ENCODE results near the gene ENOX1. TPM values are rescaled to one million over a fixed set of nuclear protein-coding genes. Genes with fewer than 3 reads are reported as not detected.

ENOX1 gene
- polyA plus RNA-seq, 4 donors = 8.4 to 29.7 (median 12.3) TPM

- no peak for DNase-seq (ENCODE audit: low read depth in 4 of 4, low spot score in 3 of 4)
Measured at GRCh38 chr13:43411741-43412140, 375.0 kb downstream of the ENOX1 start.

DNA sequence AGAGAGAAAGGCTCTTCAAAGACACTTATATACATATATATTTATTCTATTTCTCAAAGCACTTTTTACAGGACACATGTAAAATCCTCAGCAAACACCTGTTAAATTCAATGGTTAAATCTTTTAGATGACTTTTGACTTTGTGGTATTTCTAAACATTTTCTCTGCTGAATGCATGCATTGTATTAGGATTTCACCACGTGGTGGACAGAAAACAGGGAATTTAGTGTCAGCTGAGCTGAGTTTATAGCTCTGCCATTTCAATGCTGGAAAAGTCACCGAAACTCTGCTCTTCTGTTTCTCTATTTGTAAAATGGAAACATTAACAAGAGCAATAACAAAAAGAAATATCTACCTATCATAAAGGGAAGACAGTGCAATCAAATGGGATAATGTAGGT lies 375.6 kb downstream of the ENOX1 start:
- no peak for DNase-seq (ENCODE audit: low read depth in 4 of 4, low spot score in 3 of 4)

- no peak for DNase-seq (ENCODE audit: low read depth in 4 of 4, low spot score in 3 of 4)
Measured at GRCh38 chr13:43408274-43408673, 378.5 kb downstream of the ENOX1 start.

DNA sequence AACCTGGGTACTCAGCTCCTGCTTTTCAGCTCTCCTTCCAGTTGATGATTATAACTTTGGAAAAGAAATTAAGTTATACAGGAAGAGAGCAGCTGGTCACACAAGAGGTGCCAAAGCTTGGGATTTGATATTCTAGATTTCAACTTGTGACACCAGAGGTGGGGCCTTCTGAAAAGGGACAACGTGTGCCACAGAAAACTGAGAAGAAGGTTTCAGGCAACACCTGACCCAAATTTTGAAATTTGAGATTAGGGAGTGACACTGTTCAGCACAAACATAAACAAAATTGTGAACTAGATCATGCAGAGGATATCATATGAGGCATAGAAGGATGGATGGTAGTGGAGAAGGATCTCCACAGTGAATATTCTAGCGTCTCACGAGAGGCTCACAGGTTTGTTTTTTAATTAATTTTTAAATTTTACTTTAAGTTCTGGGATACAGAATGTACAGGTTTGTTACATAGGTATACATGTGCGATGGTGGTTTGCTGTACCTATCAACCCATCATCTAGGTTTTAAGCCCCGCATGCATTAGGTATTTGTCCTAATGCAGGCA lies 379.7 kb downstream of the ENOX1 start:
- no peak for DNase-seq (ENCODE audit: low read depth in 4 of 4, low spot score in 3 of 4)

- no peak for DNase-seq (ENCODE audit: low read depth in 4 of 4, low spot score in 3 of 4)
Measured at GRCh38 chr13:43405457-43405856, 381.3 kb downstream of the ENOX1 start.

DNA sequence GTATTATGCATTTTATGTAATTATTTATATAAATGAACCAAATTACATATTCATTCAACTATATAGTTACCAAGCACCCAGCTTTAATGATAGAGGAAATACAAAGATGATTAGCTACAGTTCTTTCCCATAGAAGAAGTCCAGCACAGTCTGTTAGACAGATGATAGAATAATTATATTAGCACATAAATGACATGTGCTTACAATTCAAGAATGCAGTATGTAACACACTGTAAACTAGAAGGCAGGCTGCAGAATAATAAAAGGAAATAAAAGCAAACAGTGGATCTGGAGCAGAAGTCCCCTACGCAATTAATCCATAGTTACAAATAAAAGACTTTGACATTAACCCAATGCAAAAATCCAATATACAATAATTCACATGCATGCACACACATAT lies 384.4 kb downstream of the ENOX1 start:
- DNase-seq (ENCODE audit: low read depth in 4 of 4, low spot score in 3 of 4) = no peak

GRCh38 chr13:43401361-43401760 lies 385.4 kb downstream of the ENOX1 start:
- DNase-seq (ENCODE audit: low read depth in 4 of 4, low spot score in 3 of 4) = no peak

- no peak for DNase-seq (ENCODE audit: low read depth in 4 of 4, low spot score in 3 of 4)
Measured at GRCh38 chr13:43397111-43397510, 389.7 kb downstream of the ENOX1 start.

DNA sequence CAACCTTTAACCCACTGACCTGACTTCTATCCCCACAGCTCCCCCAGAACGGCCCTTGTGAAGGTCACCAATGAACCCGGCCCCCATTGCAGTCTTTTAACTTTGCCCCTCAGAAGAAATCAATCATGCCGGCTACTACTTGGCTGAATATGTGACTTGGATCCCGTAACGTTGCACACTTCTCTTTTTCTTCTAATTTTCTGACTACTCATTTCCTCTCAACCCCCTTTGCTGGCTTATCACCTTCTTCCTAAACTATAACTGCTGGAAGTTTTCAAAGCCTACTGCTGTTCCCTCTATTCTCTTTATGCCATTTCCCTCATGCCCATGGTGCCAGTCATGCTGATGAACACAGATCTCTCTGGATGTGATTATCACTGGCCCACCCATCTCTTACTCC lies 395.7 kb downstream of the ENOX1 start:
- DNase-seq (ENCODE audit: low read depth in 4 of 4, low spot score in 3 of 4) = no peak

- no peak for DNase-seq (ENCODE audit: low read depth in 4 of 4, low spot score in 3 of 4)
Measured at GRCh38 chr13:43390619-43391018, 396.2 kb downstream of the ENOX1 start.

- no peak for DNase-seq (ENCODE audit: low read depth in 4 of 4, low spot score in 3 of 4)
Measured at GRCh38 chr13:43389983-43390382, 396.8 kb downstream of the ENOX1 start.

GRCh38 chr13:43389573-43389972 lies 397.2 kb downstream of the ENOX1 start:
- no peak for DNase-seq (ENCODE audit: low read depth in 4 of 4, low spot score in 3 of 4)

- DNase-seq (ENCODE audit: low read depth in 4 of 4, low spot score in 3 of 4) = no peak
Measured at GRCh38 chr13:43388282-43389034, 398.3 kb downstream of the ENOX1 start.

DNA sequence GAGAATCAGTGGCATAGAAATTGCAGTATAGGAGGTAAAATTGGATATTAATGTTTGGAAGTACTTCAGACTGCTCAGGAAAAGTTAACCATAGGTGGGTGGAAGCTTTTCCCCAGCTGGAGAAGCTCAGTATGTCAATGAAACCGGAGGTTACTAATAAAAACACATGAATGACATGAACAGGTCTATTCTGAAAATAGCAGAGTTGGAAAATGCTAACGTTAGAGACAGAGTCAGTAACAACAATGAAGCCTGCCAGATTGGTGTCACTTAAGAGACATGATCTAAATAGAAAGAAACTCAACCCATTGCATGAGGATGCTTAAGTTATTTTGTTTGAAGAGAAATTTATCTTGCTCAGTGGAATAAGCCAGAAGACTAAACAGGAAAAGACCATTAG lies 398.9 kb downstream of the ENOX1 start:
- no peak for DNase-seq (ENCODE audit: low read depth in 4 of 4, low spot score in 3 of 4)

GRCh38 chr13:43383498-43384165 lies 403.1 kb downstream of the ENOX1 start:
- DNase-seq (ENCODE audit: low read depth in 4 of 4, low spot score in 3 of 4) = no peak

GRCh38 chr13:43379738-43380137 lies 407.0 kb downstream of the ENOX1 start:
- no peak for DNase-seq (ENCODE audit: low read depth in 4 of 4, low spot score in 3 of 4)

- DNase-seq (ENCODE audit: low read depth in 4 of 4, low spot score in 3 of 4) = no peak
Measured at GRCh38 chr13:43377973-43378372, 408.8 kb downstream of the ENOX1 start.

GRCh38 chr13:43377149-43377548 lies 409.6 kb downstream of the ENOX1 start:
- no peak for DNase-seq (ENCODE audit: low read depth in 4 of 4, low spot score in 3 of 4)

- DNase-seq (ENCODE audit: low read depth in 4 of 4, low spot score in 3 of 4) = no peak
Measured at GRCh38 chr13:43376596-43376995, 410.2 kb downstream of the ENOX1 start.

DNA sequence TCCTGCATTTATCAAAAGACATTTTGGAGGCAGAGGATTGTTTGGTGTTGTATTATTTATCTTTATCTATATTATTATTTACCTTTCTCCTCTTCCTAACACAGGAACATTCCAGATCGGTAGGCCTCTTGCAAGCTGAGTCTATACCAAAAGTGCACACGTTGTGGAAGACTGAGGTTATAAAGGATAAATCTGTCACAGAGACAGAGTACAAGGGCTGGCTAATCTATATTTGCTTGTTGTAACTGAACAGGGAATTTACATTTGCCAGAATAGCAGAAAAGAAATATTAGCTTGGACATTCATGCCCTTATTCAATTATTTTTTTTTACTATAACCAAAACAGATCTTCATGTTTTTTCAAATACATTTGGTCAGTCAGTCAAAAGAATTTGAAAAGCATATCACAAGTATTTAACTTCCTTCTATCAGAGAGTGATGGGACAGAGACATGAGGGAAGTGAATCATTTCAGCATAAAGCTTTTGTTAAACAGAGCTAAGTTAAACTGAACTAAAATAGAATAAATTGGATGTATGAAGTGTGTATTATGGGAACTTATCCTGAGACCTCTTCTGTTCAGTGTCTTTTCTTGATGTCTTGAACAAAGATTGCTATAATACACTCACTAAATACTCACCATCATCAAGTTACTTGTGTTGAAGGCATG lies 410.8 kb downstream of the ENOX1 start:
- no peak for DNase-seq (ENCODE audit: low read depth in 4 of 4, low spot score in 3 of 4)

DNA sequence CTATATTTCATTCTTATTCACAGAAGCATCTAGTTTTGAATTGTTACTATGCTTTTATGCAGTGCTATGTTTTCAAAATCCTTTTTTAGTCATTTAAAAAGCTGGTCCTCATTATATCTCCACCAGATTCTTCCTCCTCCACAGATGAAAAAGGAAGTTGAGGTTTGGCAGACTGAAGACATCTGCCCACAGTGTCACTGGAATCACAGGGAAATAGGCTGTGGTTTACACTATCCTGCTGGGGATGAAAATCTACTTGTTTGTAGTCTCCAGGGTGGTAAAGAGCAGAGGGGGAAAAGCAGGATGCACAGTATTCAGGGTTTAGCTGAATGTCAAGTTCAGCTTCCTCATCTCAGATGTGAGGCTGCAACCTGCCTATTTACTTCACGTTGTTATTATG lies 412.2 kb downstream of the ENOX1 start:
- no peak for DNase-seq (ENCODE audit: low read depth in 4 of 4, low spot score in 3 of 4)

DNA sequence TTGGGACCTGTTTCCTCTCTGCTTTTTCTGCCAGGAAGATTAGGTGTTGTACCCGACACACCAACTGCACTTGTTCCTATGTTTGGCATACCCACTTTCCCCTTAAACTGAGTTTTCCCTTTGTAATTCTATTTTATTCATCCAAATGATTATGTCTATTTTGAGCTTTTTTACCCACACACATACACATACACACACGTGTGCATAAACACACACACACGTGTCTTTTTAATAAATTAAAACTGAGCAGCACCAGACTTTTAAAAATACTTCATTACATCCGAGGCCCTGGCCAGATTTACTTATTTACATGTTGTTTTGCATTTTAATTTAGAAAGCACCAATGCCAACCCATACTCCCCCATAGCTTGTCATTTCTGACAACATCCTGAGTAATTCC lies 413.4 kb downstream of the ENOX1 start:
- no peak for DNase-seq (ENCODE audit: low read depth in 4 of 4, low spot score in 3 of 4)

Data from left renal pelvis (tissue), 4 donors.